HPDE6-E6E7 (cell line): ENCODE results near the gene SQOR.

Experiments used
- DNase-seq: peaks from one replicate; pipeline ENCODE4 v3.0.0; 2011; ENCODE audit warnings: missing footprints; ENCODE audit errors: extremely low spot score

Gene SQOR

DNA sequence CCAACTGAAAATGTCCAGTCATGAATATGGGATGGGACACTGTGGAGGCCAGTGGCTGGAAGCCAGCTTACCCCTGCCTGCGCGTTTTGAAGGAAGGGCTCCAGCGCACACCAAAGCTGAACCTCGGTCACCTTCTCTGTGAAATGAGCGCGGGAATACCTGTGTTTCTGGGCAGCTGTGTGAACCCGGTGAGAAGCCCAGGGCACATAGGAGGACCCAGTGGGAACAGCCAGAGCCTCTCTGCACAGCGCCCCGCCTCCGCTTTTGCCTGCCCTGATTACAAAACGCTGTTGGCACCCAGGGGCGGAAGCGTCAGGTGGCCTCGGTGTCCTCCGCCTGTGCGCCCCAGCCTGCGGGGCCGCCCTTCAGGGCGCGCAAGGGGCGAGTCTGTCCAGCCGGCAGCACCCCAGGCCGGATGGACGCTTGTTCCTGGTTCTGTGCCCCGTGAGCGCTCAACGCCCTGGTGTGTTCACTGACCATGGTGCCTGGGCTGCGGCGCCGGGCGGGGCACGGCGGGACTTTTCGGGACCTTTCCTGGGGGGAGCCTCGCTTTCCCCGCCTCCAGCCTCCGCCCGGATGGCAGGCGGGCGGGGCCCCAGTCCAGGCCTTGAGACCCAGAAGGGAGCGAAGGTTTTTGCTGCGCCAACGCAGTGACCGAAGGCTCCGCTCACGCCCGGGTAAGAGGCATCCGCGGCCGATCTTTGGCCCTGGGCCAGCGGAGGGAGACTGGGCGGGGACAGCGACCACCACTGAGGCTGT lies at the start of gene SQOR:
Gene SQOR (plus strand): TSS at position 598 of the 759 bp plus-strand sequence. CDS start 23,895 bp downstream, outside the sequence.
- DNase-seq, result peak; percentile 60

DNA sequence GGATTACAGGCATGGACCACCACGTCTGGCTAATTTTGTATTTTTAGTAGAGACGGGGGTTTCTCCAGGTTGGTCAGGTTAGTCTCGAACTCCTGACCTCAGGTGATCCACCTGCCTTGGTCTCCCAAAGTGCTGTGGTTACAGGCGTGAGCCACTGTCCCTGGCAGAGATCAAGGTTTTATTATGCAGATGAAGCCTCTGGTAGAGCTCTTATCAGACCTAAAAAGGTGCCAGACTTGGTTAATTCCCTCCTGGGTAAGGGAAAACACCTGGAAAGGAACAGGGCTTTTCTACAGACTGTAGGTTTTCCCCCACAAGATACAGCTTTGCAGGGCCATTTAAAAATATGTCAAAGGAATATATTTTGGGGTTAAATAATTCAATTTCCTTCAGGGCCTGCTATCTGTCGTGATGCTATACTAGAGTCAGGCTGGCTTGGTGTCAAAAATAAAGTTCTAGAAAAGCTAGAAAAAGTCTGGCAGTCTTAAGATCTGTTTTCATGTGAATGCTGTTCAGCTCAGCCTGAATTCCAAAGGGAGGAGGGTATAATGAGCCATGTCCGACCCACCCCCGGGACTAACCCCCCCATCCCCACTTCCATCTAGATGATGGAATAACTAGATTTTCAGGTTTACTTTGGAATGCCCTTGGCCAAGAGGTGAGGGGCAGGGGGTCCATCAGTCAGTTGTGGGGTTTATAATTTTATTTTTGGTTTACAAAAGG lies 49.6 kb upstream of the SQOR start:
- no peak for DNase-seq

DNA sequence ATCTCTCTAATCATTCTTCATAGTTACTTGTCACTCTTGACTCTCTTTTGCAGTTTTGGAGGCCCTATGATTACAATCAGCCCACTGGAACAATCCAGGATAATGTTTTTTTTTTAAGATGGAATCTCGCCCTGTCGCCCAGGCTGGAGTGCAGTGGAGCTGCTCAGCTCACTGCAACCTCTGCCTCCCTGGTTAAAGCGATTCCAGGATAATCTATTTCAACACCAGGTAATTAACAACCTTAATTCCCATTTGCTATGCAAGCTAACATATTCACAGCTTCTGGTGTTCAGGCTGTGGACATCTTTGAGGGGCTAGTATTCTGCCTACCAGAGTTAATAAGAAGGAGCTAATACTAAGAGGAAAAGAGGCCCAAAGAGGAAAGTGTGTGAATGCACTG lies 48.7 kb upstream of the SQOR start:
- no peak for DNase-seq

DNA sequence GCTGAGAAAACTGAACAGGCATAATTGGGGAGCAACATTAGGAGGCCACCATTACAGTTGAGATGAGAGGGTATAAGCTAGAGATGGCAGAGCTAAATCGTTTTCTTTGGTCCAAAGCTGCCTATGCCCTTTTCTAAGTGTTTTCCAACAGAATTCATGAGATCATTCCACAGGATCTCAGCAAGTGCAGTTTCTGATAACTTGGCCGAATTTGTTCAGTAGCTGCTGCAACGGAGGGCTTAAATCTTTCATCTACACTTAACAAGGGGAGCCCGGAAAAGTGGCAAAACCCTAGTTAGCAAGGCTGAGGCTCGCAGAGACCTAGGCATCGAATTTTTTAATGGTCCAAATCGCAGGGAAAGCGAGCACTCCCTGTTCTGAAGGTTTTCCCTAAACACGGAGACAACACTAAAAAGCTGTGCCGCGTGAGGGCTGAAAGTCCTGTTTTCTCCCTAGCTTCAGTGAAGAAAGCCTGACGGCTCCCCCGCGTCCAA lies 48.2 kb upstream of the SQOR start:
- DNase-seq, result no peak

DNA sequence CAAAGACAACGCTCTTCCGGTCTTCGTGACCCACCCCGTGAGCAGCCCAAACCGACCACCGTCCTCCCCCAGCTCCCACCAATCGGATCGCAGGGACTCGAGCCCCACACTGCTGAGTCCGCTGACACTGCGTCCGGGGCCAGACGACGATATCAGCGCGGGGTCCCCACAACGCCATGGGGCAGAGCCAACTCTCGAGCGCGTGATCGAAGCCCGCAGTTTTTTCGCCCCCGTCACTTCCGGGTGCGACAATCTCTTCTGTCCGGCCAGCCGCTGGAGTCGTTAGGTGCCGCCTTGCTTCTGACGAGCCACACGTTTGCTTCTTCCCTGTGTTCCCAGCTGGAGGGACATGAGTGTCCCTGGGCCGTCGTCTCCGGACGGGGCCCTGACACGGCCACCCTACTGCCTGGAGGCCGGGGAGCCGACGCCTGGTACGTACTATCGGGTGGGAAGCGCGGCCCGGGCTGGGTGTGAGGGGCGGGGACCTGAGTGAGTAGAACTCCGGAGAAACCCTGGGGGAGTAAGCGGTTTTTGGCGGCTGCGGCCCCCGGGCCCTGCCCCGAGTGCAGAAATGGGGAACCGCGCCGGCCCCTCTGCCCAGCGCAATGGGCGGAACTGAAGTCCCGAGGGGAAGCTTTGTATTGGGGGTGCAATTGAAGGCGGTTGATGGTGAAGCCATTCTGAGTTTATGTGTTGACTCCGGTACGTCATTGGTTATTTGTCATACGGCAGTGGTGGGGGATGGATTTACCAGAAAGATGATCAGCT lies 47.5 kb upstream of the SQOR start, which contains the start of gene BLOC1S6:
Gene BLOC1S6 (plus strand): TSS at position 285 of the 768 bp plus-strand sequence. CDS start 65 bp downstream, at position 350.
- DNase-seq, result peak; percentile 64

DNA sequence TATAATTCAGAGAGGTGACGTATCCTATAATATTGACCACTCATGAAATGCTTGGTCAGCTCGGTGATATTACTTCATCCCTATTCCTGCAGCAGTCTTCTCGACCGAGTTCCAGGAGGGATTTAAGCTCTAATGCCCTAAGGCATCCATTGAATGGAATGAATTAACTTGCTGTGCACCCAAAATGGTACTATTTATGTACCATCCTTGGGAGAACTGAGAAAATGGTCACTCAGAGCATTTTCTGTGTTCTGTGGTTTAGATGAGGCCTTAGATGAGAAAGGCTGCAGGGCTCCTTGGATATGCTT lies 47.0 kb upstream of the SQOR start:
- no peak for DNase-seq

DNA sequence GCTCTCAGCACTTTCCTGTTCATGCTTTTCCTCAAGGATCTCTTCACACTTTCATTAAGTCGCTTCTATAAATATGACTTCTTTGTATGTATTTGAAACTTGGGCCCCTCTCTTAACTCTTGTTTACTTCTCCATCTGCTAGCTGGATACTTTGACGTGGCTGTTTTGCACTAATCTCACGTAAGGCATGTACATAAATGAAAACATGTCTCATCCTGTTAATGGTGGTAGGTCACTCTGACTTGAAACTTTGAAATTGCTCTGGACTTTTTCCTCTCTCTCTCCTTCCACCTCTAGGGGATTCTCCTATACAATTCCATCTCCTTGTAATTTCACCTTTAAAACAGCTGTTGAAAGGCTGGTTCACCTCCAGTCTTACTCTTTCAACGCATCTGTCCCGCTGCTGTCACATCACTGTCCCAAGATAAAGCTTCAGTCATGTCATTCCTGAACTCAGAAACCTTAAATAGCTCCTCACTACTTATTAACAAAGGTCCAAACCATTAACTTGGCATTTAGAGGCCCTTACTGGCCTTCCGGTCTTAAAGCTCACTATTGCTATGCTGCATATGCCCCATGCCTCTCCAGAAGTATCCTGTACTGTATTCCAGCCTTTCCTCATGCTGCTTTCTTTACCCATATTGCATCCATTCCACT lies 46.5 kb upstream of the SQOR start:
- no peak for DNase-seq

DNA sequence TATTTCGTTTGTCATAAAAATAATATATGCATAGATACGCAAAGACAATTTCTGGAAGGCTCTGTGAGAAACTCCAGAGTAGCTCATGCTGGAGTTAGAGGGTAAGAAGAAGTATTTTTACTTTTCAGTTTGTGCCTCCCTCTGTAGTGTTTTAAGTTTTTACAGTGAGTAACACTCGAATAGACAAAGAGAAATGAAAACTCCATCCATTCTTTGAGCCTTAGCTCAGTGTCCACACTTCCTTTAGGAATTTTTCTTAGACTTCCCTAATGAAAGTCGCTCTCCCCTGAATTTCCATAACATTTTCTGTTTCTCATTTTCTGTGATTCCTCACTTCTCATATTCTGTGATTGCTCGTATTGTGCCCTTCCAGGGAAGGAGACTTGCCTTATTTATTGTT lies 45.6 kb upstream of the SQOR start:
- no peak for DNase-seq

DNA sequence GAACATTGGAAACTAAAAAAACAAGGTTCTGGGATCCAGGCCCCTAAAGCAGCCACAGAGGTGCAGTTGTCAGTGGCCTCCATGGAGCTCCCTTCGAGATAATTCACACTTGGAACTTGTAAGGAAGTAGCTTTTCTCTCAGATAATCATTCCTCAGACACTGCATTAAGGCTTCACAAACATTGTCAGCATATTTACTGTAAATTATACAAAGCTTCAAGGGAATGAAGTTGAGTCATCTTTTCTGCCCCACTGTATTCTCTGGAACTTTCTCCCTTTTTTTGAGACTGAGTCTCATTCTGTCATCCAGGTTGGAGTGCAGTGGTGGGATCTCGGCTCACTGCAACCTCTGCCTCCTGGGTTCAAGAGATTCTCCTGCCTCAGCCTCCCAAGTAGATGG lies 40.5 kb upstream of the SQOR start:
- no peak for DNase-seq

DNA sequence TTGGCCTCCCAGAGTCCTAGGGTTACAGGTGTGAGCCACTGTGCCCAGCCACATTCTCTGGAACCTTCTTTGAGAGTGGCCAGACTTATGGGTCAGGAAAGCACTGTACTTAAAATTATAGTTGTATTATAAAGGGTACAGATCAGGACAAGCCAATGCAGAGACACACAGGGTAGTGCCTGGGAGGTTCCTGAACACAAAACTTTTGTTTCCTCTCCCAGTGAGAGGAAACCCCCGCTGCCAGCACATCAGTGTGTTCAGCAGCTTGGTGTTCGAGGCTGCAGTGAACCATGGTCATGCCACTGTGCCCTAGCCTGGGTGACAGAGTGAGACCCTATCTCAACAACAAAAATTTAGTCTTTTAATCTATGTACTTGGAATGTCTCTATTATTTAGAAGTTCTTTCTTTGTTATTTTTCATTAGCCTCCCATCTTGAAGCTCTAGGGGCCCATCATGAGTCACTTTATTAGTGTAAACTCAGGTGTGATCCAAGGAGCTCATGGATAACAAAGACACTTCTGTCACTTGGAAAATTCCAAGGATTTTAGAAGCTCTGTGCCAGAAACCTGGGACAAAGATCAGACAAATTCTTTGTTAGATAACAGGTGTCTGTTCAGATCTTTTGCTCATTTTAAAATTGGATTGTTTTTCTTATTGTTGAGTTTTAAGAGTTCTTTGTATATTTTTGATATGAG lies 39.8 kb upstream of the SQOR start:
- DNase-seq, result no peak

DNA sequence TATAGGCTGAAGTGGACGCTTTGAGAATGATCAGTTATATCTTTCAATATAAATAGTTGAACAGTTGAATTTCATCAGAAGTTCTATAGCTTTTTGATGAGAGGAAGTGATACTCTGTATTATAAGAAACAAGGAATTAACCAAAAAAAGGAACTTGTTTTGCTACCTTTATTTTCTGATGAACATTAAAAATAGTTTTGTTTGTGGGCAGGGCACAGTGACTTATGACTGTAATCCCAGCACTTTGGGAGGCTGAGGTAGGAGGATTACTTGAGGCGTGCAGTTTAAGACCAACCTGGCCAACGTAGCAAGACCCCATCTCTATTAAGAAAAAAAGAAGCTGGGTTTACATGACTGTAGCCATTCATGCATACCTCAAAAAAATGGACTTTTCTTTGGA lies 30.9 kb upstream of the SQOR start:
- DNase-seq, result no peak

DNA sequence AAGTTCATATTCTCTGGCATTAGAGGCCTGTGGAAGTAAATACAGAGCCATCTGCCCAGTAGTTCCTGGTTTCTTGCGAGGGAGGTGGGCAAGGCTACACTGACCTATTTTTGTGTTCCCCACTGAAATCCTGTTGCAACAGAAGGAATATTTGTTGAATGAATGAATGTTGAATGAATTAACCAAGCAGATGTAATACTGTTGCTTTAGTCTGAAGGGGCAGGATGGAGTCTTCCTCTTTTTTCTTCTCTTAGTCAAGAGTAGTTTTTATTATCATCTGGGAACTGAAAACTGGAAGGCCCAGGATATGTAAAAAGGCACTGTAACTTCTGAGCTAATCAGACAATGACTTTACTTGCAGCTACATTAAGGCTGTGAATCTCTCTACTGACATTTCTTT lies 30.5 kb upstream of the SQOR start:
- DNase-seq, result no peak

DNA sequence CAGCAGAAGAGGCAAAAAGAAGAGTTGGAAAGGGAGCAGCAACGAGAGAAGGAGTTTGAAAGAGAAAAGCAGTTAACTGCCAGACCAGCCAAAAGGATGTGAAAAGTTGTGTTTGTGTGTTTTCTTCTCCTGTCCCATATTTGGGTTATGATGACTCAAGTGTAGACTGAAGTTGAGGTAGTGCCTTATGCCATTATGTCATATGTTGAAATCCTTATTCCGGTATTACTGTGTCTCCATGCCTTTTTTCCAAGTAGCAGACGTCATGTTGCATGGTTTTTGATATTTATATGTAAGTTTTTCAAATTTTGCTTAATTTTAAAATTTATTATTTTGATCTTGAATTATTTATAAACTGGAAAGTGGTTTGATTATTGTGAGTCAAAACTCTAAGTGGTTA lies 28.4 kb upstream of the SQOR start:
- DNase-seq, result no peak

DNA sequence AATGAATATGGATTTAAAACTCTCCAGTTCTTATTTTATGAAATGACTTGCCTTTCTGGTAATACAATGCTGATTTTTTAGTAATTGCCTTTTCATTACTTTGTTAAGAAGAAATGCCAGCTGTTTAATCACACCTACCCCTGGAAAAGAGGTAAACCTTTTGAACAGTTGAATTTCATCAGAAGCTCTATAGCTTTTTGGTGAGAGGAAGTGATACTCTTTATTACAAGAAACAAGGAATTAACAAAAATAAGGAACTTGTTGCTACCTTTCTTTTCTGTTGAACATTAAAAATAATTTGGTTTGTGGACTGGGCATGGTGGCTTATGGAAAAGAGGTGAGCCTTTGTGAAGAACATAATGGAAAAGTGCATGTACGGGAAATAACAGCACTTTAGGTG lies 28.0 kb upstream of the SQOR start:
- DNase-seq, result no peak

DNA sequence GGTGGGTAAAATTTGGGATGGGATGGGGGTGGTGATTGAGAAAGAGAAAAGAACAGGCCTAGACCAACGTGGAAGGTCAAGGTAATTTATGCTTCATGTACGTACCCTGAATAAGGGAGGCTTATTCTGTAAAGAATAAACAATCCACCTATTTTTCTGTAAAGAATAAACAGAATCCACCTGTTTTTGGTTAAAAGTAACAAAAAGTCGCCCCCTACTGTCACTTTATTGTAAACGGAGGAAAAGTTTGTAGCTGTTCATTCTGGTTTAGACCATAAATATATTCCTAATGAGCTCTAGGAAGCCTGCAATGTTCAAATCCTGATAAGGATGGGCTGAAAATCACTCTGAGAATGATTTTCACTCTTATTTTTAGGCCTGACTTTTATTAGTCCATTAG lies 23.5 kb upstream of the SQOR start:
- DNase-seq, result no peak

DNA sequence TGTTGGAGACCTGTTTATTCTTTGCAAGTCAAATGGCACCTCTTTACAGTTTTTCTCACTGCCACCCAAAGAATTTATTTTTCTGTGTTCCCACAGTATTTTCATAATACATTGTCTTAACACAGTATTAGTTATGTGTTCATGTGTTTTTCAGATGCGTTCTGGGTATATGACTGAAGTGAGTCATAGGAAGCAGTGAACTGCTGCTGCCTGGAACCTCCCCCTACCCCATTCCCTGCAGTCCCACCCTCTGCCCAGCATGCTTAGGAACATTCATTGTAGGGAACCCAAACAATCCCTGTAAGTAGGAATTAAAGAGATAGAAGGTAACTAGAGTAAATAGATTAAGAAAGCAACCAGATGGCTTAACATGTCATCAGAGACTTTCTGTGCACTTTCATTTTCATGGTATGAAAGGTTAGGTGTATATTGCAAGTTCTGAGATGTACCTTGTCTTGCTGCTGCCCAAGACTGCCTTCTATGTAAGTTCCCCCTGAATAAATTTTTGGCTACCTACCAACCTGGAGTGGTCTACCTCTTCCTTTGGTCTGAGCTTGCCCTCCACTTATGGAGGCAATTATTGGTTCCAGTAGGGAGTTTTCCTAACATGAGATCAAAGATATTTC lies 21.9 kb upstream of the SQOR start:
- peak; percentile 21 for DNase-seq

DNA sequence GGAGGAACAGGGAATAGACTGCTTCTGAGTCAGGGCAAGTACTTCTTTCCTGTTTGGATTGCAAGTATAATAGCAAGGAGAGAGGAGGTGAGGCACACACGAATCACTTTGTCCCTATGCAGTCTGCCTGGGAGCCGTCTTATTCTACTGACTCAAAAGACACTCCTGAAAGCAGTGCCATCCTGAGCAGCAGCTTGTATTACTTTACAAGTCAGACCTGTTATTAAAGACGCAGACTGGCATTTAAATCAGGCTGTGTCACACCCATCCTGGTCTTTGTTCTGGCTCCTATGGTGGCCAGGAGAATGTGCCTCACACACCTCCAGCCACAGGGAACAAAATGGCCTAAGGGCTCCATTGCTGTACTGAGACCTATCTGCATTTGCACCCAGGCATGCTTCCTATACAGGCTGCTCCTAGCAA lies 17.9 kb upstream of the SQOR start:
- peak; percentile 32 for DNase-seq

DNA sequence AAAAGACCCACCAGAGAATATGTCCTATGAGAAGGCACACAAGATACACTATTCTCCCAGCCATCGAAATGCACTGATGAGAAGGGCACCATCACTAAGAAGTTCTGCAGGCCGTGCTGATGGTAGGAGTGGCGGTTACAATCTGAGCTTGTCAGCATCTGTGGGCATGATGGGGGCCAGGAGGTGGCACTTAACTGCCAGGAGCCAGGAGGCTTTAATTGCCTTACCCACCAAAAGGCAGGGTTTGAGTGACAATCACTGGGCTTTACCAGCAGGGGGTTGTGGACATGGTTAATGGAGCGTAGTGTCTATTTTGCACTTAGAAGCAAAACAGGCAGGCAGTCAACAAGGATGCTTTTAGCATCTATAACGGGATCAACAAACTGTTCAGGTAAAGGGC lies 16.0 kb upstream of the SQOR start:
- DNase-seq, result no peak

DNA sequence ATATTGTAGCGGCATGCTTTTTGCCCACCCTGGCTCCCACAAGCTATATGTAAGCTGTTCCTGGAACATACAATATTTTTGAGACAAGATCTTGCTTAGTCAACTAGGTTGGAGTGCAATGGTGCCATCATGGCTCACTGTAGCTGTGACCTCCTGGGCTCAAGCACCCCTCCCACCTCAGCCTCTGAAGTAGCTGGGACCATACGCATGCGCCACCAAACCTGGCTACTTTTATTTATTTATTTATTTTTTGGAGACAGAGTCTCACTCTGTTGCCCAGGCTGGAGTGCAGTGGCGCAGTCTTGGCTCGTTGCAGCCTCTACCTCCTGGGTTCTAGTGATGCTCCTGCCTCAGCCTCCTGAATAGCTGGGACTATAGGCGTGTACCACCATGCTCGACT lies 6.7 kb upstream of the SQOR start:
- no peak for DNase-seq

DNA sequence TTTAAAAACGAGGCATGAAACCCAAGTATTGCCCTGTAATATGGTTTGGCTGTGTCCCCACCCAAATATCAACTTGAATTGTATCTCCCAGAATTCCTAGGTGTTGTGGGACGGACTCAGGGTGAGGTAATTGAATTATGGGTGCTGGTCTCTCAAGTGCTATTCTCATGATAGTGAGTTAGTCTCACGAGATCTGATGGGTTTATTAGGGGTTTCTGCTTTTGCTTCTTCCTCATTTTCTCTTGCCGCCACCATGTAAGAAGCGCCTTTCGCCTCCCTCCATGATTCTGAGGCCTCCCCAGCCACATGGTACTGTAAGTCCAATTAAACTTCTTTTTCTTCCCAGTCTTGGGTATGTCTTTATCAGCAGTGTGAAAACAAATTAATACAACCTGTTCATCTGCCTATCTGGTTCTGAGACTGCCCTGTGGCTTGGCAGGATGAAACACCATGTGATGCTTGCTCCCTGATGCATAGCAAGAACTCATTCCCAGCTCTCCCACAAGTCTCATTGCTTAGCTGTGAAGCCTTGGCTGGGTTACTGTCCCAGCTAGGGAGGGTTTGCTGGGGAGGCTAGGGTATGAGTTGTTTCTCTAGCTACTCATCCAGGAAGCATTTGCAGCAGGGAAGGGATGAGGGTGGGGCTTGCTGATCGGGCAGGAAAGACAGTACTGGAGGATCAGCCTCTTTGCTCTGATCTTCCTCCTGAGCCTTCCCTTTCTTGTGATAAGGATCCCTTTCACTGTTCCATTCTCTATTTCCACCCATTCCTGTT lies 3.7 kb upstream of the SQOR start:
- DNase-seq, result peak; percentile 80
